SK-N-SH treated with all-trans-retinoic acid at 6 μM for 48 hours (cell line): ENCODE results near the gene PTOV1.

Experiments
- ATAC-seq: fragments of 200-7000 bp; cut with Tn5 transposase; 3 replicates; pipeline ENCODE4 v1.9.1; 2020; ENCODE audit warnings: mild to moderate bottlenecking, moderate library complexity
- ARNTL ChIP-seq: fragments of 450-650 bp; formaldehyde crosslinking; IDR thresholded peaks from 2 replicates; pipeline ENCODE4 v1.5.0; 2020; ENCODE audit warnings: low read depth, mild to moderate bottlenecking, moderate library complexity, borderline replicate concordance
- BACH2 ChIP-seq: fragments of 250-450 bp; sonication (Bioruptor Pico); IDR thresholded peaks from 2 replicates; pipeline ENCODE4 v1.9.0; 2021; ENCODE audit warnings: mild to moderate bottlenecking, borderline replicate concordance
- CREB5 ChIP-seq: fragments of 250-450 bp; sonication (Bioruptor Pico); IDR thresholded peaks from 2 replicates; pipeline ENCODE4 v1.5.1; 2020; ENCODE audit warnings: low read depth, mild to moderate bottlenecking, moderate library complexity
- CSDC2 ChIP-seq: fragments of 250-450 bp; sonication (Bioruptor Pico); IDR thresholded peaks from 2 replicates; pipeline ENCODE4 v1.5.0; 2020; ENCODE audit warnings: mild to moderate bottlenecking, moderate library complexity
- CSRNP3 ChIP-seq: fragments of 250-450 bp; sonication (Bioruptor Pico); IDR thresholded peaks from 2 replicates; pipeline ENCODE4 v1.5.1; 2021; ENCODE audit warnings: mild to moderate bottlenecking, moderate library complexity
- ESRRG ChIP-seq: fragments of 250-450 bp; sonication (Bioruptor Pico); IDR thresholded peaks from 2 replicates; pipeline ENCODE4 v1.6.1; 2021; ENCODE audit warnings: mild to moderate bottlenecking
- GLIS3 ChIP-seq: fragments of 250-450 bp; sonication (Bioruptor Pico); IDR thresholded peaks from 2 replicates; pipeline ENCODE4 v1.5.0; 2020; ENCODE audit warnings: mild to moderate bottlenecking, moderate library complexity
- ISL1 ChIP-seq: fragments of 250-450 bp; sonication (Bioruptor Pico); IDR thresholded peaks from 2 replicates; pipeline ENCODE4 v2.1.2; 2022; ENCODE audit warnings: mild to moderate bottlenecking, moderate library complexity
- OSR1 ChIP-seq: fragments of 250-450 bp; sonication (Bioruptor Pico); IDR thresholded peaks from 2 replicates; pipeline ENCODE4 v1.8.0; 2022; ENCODE audit warnings: moderate library complexity, mild to moderate bottlenecking, inconsistent platforms
- PATZ1 ChIP-seq: fragments of 250-450 bp; sonication (Bioruptor Pico); IDR thresholded peaks from 2 replicates; pipeline ENCODE4 v1.8.0; 2020; ENCODE audit warnings: mild to moderate bottlenecking, moderate library complexity, borderline replicate concordance
- PPARA ChIP-seq: fragments of 250-450 bp; sonication (Bioruptor Pico); IDR thresholded peaks from 2 replicates; pipeline ENCODE4 v1.5.0; 2020; ENCODE audit warnings: mild to moderate bottlenecking, borderline replicate concordance
- RARB ChIP-seq: fragments of 250-450 bp; sonication (Bioruptor Pico); IDR thresholded peaks from 2 replicates; pipeline ENCODE4 v1.8.0; 2021; ENCODE audit warnings: mild to moderate bottlenecking, moderate library complexity
- SNAI2 ChIP-seq: fragments of 250-450 bp; sonication (Bioruptor Pico); IDR thresholded peaks from 2 replicates; pipeline ENCODE4 v1.5.0; 2020; ENCODE audit warnings: mild to moderate bottlenecking, moderate library complexity
- TCF4 ChIP-seq: fragments of 250-450 bp; sonication (Bioruptor Pico); IDR thresholded peaks from 2 replicates; pipeline ENCODE4 v1.8.0; 2021; ENCODE audit warnings: mild to moderate bottlenecking, moderate library complexity, borderline replicate concordance
- TOX ChIP-seq: fragments of 250-450 bp; sonication (Bioruptor Pico); IDR thresholded peaks from 2 replicates; pipeline ENCODE4 v1.8.0; 2021; ENCODE audit warnings: mild to moderate bottlenecking, moderate library complexity, borderline replicate concordance
- TSHZ2 ChIP-seq: fragments of 250-450 bp; sonication (Bioruptor Pico); IDR thresholded peaks from 2 replicates; pipeline ENCODE4 v1.5.0; 2020; ENCODE audit warnings: mild to moderate bottlenecking, moderate library complexity
- ZC3H10 ChIP-seq: fragments of 250-450 bp; sonication (Bioruptor Pico); IDR thresholded peaks from 2 replicates; pipeline ENCODE4 v1.5.1; 2021; ENCODE audit warnings: mild to moderate bottlenecking, moderate library complexity
- ZFP3 ChIP-seq: fragments of 250-450 bp; sonication (Bioruptor Pico); IDR thresholded peaks from 2 replicates; pipeline ENCODE4 v1.5.0; 2020; ENCODE audit warnings: mild to moderate bottlenecking, moderate library complexity
- ZFP30 ChIP-seq: fragments of 450-650 bp; formaldehyde crosslinking; IDR thresholded peaks from 2 replicates; pipeline ENCODE4 v1.5.0; 2022; ENCODE audit warnings: mild to moderate bottlenecking, moderate library complexity
- ZNF565 ChIP-seq: fragments of 450-650 bp; formaldehyde crosslinking; conservative IDR thresholded peaks from 2 replicates; pipeline ENCODE4 v1.5.0; 2020; ENCODE audit warnings: low read depth, mild to moderate bottlenecking, moderate library complexity
- ZNF70 ChIP-seq: fragments of 450-650 bp; formaldehyde crosslinking; IDR thresholded peaks from 2 replicates; pipeline ENCODE4 v1.5.0; 2020; ENCODE audit warnings: mild to moderate bottlenecking, moderate library complexity
- ZNF8 ChIP-seq: fragments of 450-650 bp; formaldehyde crosslinking; IDR thresholded peaks from 2 replicates; pipeline ENCODE4 v1.5.0; 2020; ENCODE audit warnings: mild to moderate bottlenecking, moderate library complexity

PTOV1 gene

GRCh38 chr19:49843265-49843664, 7.7 kb upstream of the PTOV1 start:
- ATAC-seq, result no peak

GRCh38 chr19:49844138-49845095, 6.5 kb upstream of the PTOV1 start:
- no peak for ATAC-seq
- TF ChIP-seq ISL1 (no peak), TSHZ2 (CRISPR knock-in tag) (no peak), CSDC2 (CRISPR knock-in tag) (no peak), RARB (CRISPR knock-in tag) (no peak), PPARA (CRISPR knock-in tag) (no peak), TCF4 (CRISPR knock-in tag) (no peak), CSRNP3 (no peak), BACH2 (CRISPR knock-in tag) (no peak), ZFP30 (CRISPR knock-in tag) (no peak), ZC3H10 (CRISPR knock-in tag) (no peak), ZNF565 (CRISPR knock-in tag) (no peak), CREB5 (no peak), ESRRG (CRISPR knock-in tag) (no peak), TOX (no peak), OSR1 (CRISPR knock-in tag) (no peak), SNAI2 (CRISPR knock-in tag) (no peak), ZNF8 (CRISPR knock-in tag) (no peak), GLIS3 (CRISPR knock-in tag) (no peak), PATZ1 (CRISPR knock-in tag) (no peak)

More at GRCh38 chr19:49843265-49843664, 7.7 kb upstream of the PTOV1 start:
- TF ChIP-seq OSR1 (CRISPR knock-in tag) (no peak), CSRNP3 (no peak), ZNF565 (CRISPR knock-in tag) (no peak), ARNTL (CRISPR knock-in tag) (no peak), GLIS3 (CRISPR knock-in tag) (no peak), ZFP3 (CRISPR knock-in tag) (no peak), TOX (no peak), RARB (CRISPR knock-in tag) (no peak), ZNF70 (no peak), PATZ1 (CRISPR knock-in tag) (no peak)
